RPMI7951 (cell line): Measurements from ENCODE around the gene IL3RA. TPM values are rescaled to one million over a fixed set of nuclear protein-coding genes. Genes with fewer than 3 reads are reported as not detected.
A peak's percentile ranks its signal among the peaks of the same experiment; 100 is the strongest.

Source experiments
- DNase-seq: peaks from one replicate; pipeline ENCODE4 v3.0.0-alpha.2; 2012; ENCODE audit warnings: low read depth
- total RNA-seq: library from RNA; depleted of rRNA; stranded (reverse); fragments of >200 nt; shearing (Covaris generic); gene quantifications from 2 replicates; pipeline ENCODE4 v1.2.3, GENCODE V29; 2014

Gene IL3RA
- total RNA-seq, 1 experiment from 2014 or later, result not detected

- DNase-seq, result no peak
These were observed 48.2 kb downstream of the IL3RA start for GRCh38 chrX:1384658-1385252.

GRCh38 chrX:1385253-1386223 lies 49.0 kb downstream of the IL3RA start:
- no peak for DNase-seq

- no peak for DNase-seq
These were observed 49.9 kb downstream of the IL3RA start for GRCh38 chrX:1386338-1387127.

GRCh38 chrX:1387141-1387776 lies 50.7 kb downstream of the IL3RA start:
- no peak for DNase-seq

- no peak for DNase-seq
These were observed 52.1 kb downstream of the IL3RA start for GRCh38 chrX:1388651-1389050.

- no peak for DNase-seq
These were observed 52.8 kb downstream of the IL3RA start for GRCh38 chrX:1389181-1389992.

- no peak for DNase-seq
These were observed 53.4 kb downstream of the IL3RA start for GRCh38 chrX:1389993-1390285.

- DNase-seq, result no peak
These were observed 54.2 kb downstream of the IL3RA start for GRCh38 chrX:1390621-1391369.

GRCh38 chrX:1391370-1391706 lies 54.8 kb downstream of the IL3RA start:
- no peak for DNase-seq

GRCh38 chrX:1391707-1392375 lies 55.3 kb downstream of the IL3RA start, which contains the start of gene SLC25A6:
TSS of gene SLC25A6 (minus strand) at chrX:1392113. CDS start at chrX:1392009, 104 bp downstream.
- DNase-seq, result peak; percentile 91

GRCh38 chrX:1392376-1393068 lies 55.9 kb downstream of the IL3RA start:
- peak; percentile 71 for DNase-seq

GRCh38 chrX:1393871-1394615 lies 57.5 kb downstream of the IL3RA start:
- DNase-seq, result no peak

GRCh38 chrX:1394731-1395501 lies 58.3 kb downstream of the IL3RA start:
- no peak for DNase-seq

GRCh38 chrX:1395646-1396216 lies 59.1 kb downstream of the IL3RA start:
- no peak for DNase-seq

GRCh38 chrX:1397001-1397400 lies 60.4 kb downstream of the IL3RA start:
- no peak for DNase-seq

GRCh38 chrX:1397441-1398270 lies 61.1 kb downstream of the IL3RA start:
- no peak for DNase-seq
